Hepatocyte (in vitro differentiated cells): ENCODE measurements around the gene PROKR1. TPM values are rescaled to one million over a fixed set of nuclear protein-coding genes. Genes with fewer than 3 reads are reported as not detected.

Experiments used
- DNase-seq: peaks from one replicate; pipeline ENCODE4 v3.0.0-alpha.2; 2016; ENCODE audit warnings: low spot score
- H2AFZ ChIP-seq: fragments of 200-600 bp; sonication (generic); 2 replicates; pipeline ENCODE4 v1.6.0; 2016; ENCODE audit warnings: antibody characterized with exemption, mild to moderate bottlenecking
- H3K27ac ChIP-seq: fragments of 200-600 bp; sonication (generic); 2 replicates; pipeline ENCODE4 v1.5.1; 2016; ENCODE audit warnings: mild to moderate bottlenecking
- H3K27me3 ChIP-seq: fragments of 200-600 bp; sonication (generic); 2 replicates; pipeline ENCODE4 v1.6.1; 2016
- H3K36me3 ChIP-seq: fragments of 200-600 bp; sonication (generic); replicated peaks from 2 replicates; pipeline ENCODE4 v1.5.1; 2016; ENCODE audit warnings: low read depth; ENCODE audit not compliant: insufficient read depth
- H3K4me1 ChIP-seq: fragments of 200-600 bp; sonication (generic); 2 replicates; pipeline ENCODE4 v1.5.1; 2016; ENCODE audit warnings: mild to moderate bottlenecking, moderate library complexity; ENCODE audit not compliant: insufficient read depth
- H3K4me2 ChIP-seq: fragments of 200-600 bp; sonication (generic); 2 replicates; pipeline ENCODE4 v1.6.0; 2016
- H3K4me3 ChIP-seq: fragments of 200-600 bp; sonication (generic); 2 replicates; pipeline ENCODE4 v1.5.1; 2016; ENCODE audit warnings: mild to moderate bottlenecking
- H3K79me2 ChIP-seq: fragments of 200-600 bp; sonication (generic); 2 replicates; pipeline ENCODE4 v1.6.0; 2017; ENCODE audit warnings: mild to moderate bottlenecking
- H3K9me2 ChIP-seq: fragments of 200-600 bp; sonication (generic); replicated peaks from 2 replicates; pipeline ENCODE4 v1.6.0; 2017; ENCODE audit warnings: mild to moderate bottlenecking; ENCODE audit not compliant: insufficient read depth
- H3K9me3 ChIP-seq: fragments of 200-600 bp; sonication (generic); 2 replicates; pipeline ENCODE4 v1.5.1; 2016; ENCODE audit warnings: low read depth, mild to moderate bottlenecking
- H4K20me1 ChIP-seq: fragments of 200-600 bp; sonication (generic); 2 replicates; pipeline ENCODE4 v1.6.0; 2016; ENCODE audit warnings: mild to moderate bottlenecking; ENCODE audit not compliant: insufficient read depth, poor library complexity, severe bottlenecking
- CTCF ChIP-seq: fragments of 200-600 bp; sonication (generic); IDR thresholded peaks from 2 replicates; pipeline ENCODE4 v1.5.1; 2016; ENCODE audit warnings: antibody characterized with exemption, mild to moderate bottlenecking; ENCODE audit not compliant: poor library complexity
- EZH2 ChIP-seq: fragments of 200-600 bp; sonication (generic); IDR thresholded peaks from 2 replicates; pipeline ENCODE4 v1.6.1; 2016; ENCODE audit warnings: antibody characterized with exemption, mild to moderate bottlenecking, borderline replicate concordance
- EZH2phosphoT487 ChIP-seq: fragments of 200-600 bp; sonication (generic); IDR thresholded peaks from one replicate; pipeline ENCODE4 v1.6.1; 2018; ENCODE audit warnings: antibody characterized with exemption, mild to moderate bottlenecking, low read depth, moderate library complexity; ENCODE audit not compliant: unreplicated experiment, severe bottlenecking
- WGBS: methylation state at CpG from one replicate; pipeline ENCODE4 v1.1.6; 2016; ENCODE audit warnings: low lambda C conversion rate; ENCODE audit errors: missing lambda C conversion rate; 5-methylcytosine and 5-hydroxymethylcytosine counted together
- polyA plus RNA-seq: library from polyadenylated mRNA; unstranded; fragments of >200 nt; fragmentation: Nextera tagmentation; extraction: Ambion mirVana; gene quantifications from 2 replicates; pipeline ENCODE4 v1.2.1, GENCODE V29; 2016
- total RNA-seq: library from RNA; depleted of rRNA; stranded (reverse); fragments of >200 nt; gene quantifications from 2 replicates; pipeline ENCODE4 v1.2.3, GENCODE V29; 2014

Gene PROKR1
- total and polyA plus RNA-seq, 2 experiments from 2014 or later = not detected

- Histone ChIP-seq H3K9me3 (no peaks in the 10 kb centered on the region), H3K4me3 (no peak overlapping the region), H3K36me3 (no peaks in the 10 kb centered on the region), H3K9me2 (no peaks in the 10 kb centered on the region), H3K79me2 (no peaks in the 10 kb centered on the region), H3K4me2 (no peak overlapping the region), H3K27ac (no peak overlapping the region), H2AFZ (no peak overlapping the region), H3K27me3 (no peaks in the 10 kb centered on the region), H3K4me1 (no peaks in the 10 kb centered on the region), H4K20me1 (no peaks in the 10 kb centered on the region)
- TF ChIP-seq EZH2phosphoT487 (no peak), EZH2 (no peak), CTCF (no peak)
- DNase-seq = no peak
- 89% methylated on average over 2 of the region's 2 CpGs for WGBS
Observed at GRCh38 chr2:68662466-68662865, 19.1 kb downstream of the PROKR1 start.

GRCh38 chr2:68663371-68664156, 20.2 kb downstream of the PROKR1 start:
- no peak overlapping the region for H3K27ac ChIP-seq
- H3K9me2 ChIP-seq = no peaks in the 10 kb centered on the region
- H3K9me3 ChIP-seq = no peaks in the 10 kb centered on the region
- no peaks in the 10 kb centered on the region for H3K79me2 ChIP-seq
- no peaks in the 10 kb centered on the region for H4K20me1 ChIP-seq
- no peak overlapping the region for H3K4me2 ChIP-seq
- DNase-seq = no peak
- no peaks in the 10 kb centered on the region for H3K36me3 ChIP-seq
- WGBS = 79% methylated on average over 7 of the region's 7 CpGs
- H3K27me3 ChIP-seq = no peaks in the 10 kb centered on the region
- H3K4me3 ChIP-seq = no peak overlapping the region
- H2AFZ ChIP-seq = no peak overlapping the region
- no peak for TF ChIP-seq CTCF
- no peaks in the 10 kb centered on the region for H3K4me1 ChIP-seq

- TF ChIP-seq EZH2 = no peak
- no peak for TF ChIP-seq EZH2phosphoT487
- TF ChIP-seq CTCF = no peak
- Histone ChIP-seq H3K4me2 (no peak overlapping the region), H3K79me2 (no peaks in the 10 kb centered on the region), H3K36me3 (no peaks in the 10 kb centered on the region), H3K9me3 (no peaks in the 10 kb centered on the region), H3K4me3 (no peak overlapping the region), H4K20me1 (no peaks in the 10 kb centered on the region), H3K9me2 (no peaks in the 10 kb centered on the region), H3K27me3 (no peaks in the 10 kb centered on the region), H3K27ac (no peak overlapping the region), H2AFZ (no peak overlapping the region), H3K4me1 (no peaks in the 10 kb centered on the region)
- WGBS = 92% methylated on average over 2 of the region's 2 CpGs
- DNase-seq = no peak
Observed at GRCh38 chr2:68667371-68667770, 24.0 kb downstream of the PROKR1 start.

- WGBS = 81% methylated on average over 3 of the region's 3 CpGs
- H3K4me3 ChIP-seq = no peak overlapping the region
- no peak overlapping the region for H3K4me2 ChIP-seq
- H4K20me1 ChIP-seq = no peaks in the 10 kb centered on the region
- no peaks in the 10 kb centered on the region for H3K27me3 ChIP-seq
- H3K27ac ChIP-seq = no peak overlapping the region
- H3K79me2 ChIP-seq = no peaks in the 10 kb centered on the region
- no peaks in the 10 kb centered on the region for H3K36me3 ChIP-seq
- H3K9me3 ChIP-seq = no peaks in the 10 kb centered on the region
- no peak for DNase-seq
- H3K9me2 ChIP-seq = no peaks in the 10 kb centered on the region
- H2AFZ ChIP-seq = no peak overlapping the region
- H3K4me1 ChIP-seq = no peaks in the 10 kb centered on the region
- TF ChIP-seq EZH2 = no peak
Observed at GRCh38 chr2:68669651-68670050, 26.3 kb downstream of the PROKR1 start.
